HepG2 (cell line): ENCODE results near the gene SCARF1. TPM values are rescaled to one million over a fixed set of nuclear protein-coding genes. Genes with fewer than 3 reads are reported as not detected.

Experiments used
- ATAC-seq: fragments of 200-7000 bp; cut with Tn5 transposase; 3 replicates; pipeline ENCODE4 v1.9.1; 2020; ENCODE audit warnings: mild to moderate bottlenecking, moderate library complexity
- BruUV-seq: library from RNA; stranded (reverse); fragments of 400-500 nt; replicated peaks from 2 replicates; lab custom pipeline; 2021; lab: Mats Ljungman, UMichigan
- CTCF ChIA-PET: fragments of 300-600 bp; formaldehyde crosslinking; extraction: SDS; loops from one replicate; lab custom pipeline; 2021; ENCODE audit warnings: low total read pairs, inconsistent platforms, low intra/inter-chr PET ratio; lab: Yijun Ruan, JAX
- POLR2A ChIA-PET: fragments of 350-600 bp; sonication (Branson Sonifier 250); formaldehyde crosslinking; loops from one replicate; lab custom pipeline; 2020; ENCODE audit warnings: antibody characterized with exemption, inconsistent platforms; lab: Yijun Ruan, JAX
- DNase-seq: peaks from one replicate; pipeline ENCODE4 v3.0.0-alpha.2; 2015; ENCODE audit warnings: low spot score
- FAIRE-seq: peaks from 3 replicates; lab custom pipeline; 2011; peaks lifted over from hg19 to GRCh38; lab: Jason Lieb, UNC
- H2AFZ ChIP-seq: one replicate; pipeline ENCODE4 v1.6.1; 2011; ENCODE audit warnings: low read length, inconsistent platforms
- H3K27ac ChIP-seq: fragments of 300-600 bp; 3 replicates; pipeline ENCODE4 v1.8.0; 2011; ENCODE audit warnings: mixed run types, mild to moderate bottlenecking, mixed read lengths, low read length, inconsistent platforms; ENCODE audit not compliant: insufficient read depth; ENCODE audit errors: extremely low read length
- H3K27me3 ChIP-seq, 2 experiments: fragments of 200-600 bp in 1 of 2; 2 replicates in 1 of 2; 3 replicates in 1 of 2; pipeline versions ENCODE4 v1.6.0 to v1.8.0; 2011; ENCODE audit warnings: low read length in 2 of 2, mild to moderate bottlenecking in 2 of 2, moderate library complexity in 2 of 2, inconsistent platforms in 1 of 2; ENCODE audit not compliant: insufficient read depth in 2 of 2, control insufficient read depth in 1 of 2
- H3K36me3 ChIP-seq, 2 experiments: fragments of 200-600 bp in 1 of 2; replicated peaks in 1 of 2; 2 replicates in 1 of 2; 3 replicates in 1 of 2; pipeline versions ENCODE4 v1.5.1 to v1.8.0; 2011; ENCODE audit warnings: low read length in 2 of 2, inconsistent platforms in 1 of 2; ENCODE audit not compliant: insufficient read depth in 2 of 2, control insufficient read depth in 1 of 2
- H3K4me1 ChIP-seq: 2 replicates; pipeline ENCODE4 v1.5.1; 2012; ENCODE audit warnings: low read length, inconsistent platforms; ENCODE audit not compliant: insufficient read depth
- H3K4me2 ChIP-seq: 2 replicates; pipeline ENCODE4 v1.6.0; 2011; ENCODE audit warnings: low read depth, low read length, inconsistent platforms
- H3K4me3 ChIP-seq, 3 experiments: fragments of 200-600 bp in 1 of 3; sonication (generic), shearing (Covaris generic) in 1 of 3; replicated peaks in 1 of 3; 2 replicates each; pipeline ENCODE4 v1.5.1; 2011 to 2016; ENCODE audit warnings: low read length in 3 of 3, inconsistent platforms in 2 of 3, low read depth in 2 of 3, mild to moderate bottlenecking in 2 of 3, control low read depth in 1 of 3, mixed read lengths in 1 of 3; ENCODE audit not compliant: insufficient read depth in 1 of 3
- H3K79me2 ChIP-seq: one replicate; pipeline ENCODE4 v1.6.1; 2011; ENCODE audit warnings: low read length, inconsistent platforms; ENCODE audit not compliant: insufficient read depth
- H3K9ac ChIP-seq: 2 replicates; pipeline ENCODE4 v1.6.0; 2011; ENCODE audit warnings: mild to moderate bottlenecking, low read depth, low read length, inconsistent platforms; ENCODE audit not compliant: insufficient read depth
- H3K9me3 ChIP-seq: 2 replicates; pipeline ENCODE4 v1.5.1; 2012; ENCODE audit warnings: mild to moderate bottlenecking, low read length
- H4K20me1 ChIP-seq: 2 replicates; pipeline ENCODE4 v1.6.0; 2011; ENCODE audit warnings: inconsistent platforms, mild to moderate bottlenecking, low read length, moderate library complexity; ENCODE audit not compliant: insufficient read depth
- AHR ChIP-seq: IDR thresholded peaks from 2 replicates; pipeline ENCODE4 v1.6.1; 2018; ENCODE audit warnings: missing genetic modification reagents, missing compliant biosample characterization
- CREBL2 ChIP-seq: sonication (generic); formaldehyde crosslinking; IDR thresholded peaks from 2 replicates; pipeline ENCODE4 v1.8.1; 2023; ENCODE audit warnings: missing genetic modification reagents, mild to moderate bottlenecking, borderline replicate concordance
- PHF20 ChIP-seq: sonication (generic); formaldehyde crosslinking; IDR thresholded peaks from 2 replicates; pipeline ENCODE4 v1.5.0; 2020; ENCODE audit warnings: mild to moderate bottlenecking, missing genetic modification reagents
- PTBP1 ChIP-seq: fragments of 200-400 bp; formaldehyde crosslinking; IDR thresholded peaks from 2 replicates; pipeline ENCODE4 v1.6.1; 2018; ENCODE audit warnings: low read length, low read depth; ENCODE audit not compliant: poor library complexity, severe bottlenecking
- RFX1 ChIP-seq: fragments of 450-650 bp; IDR thresholded peaks from 2 replicates; pipeline ENCODE4 v1.6.1; 2017
- SNAI1 ChIP-seq: sonication (generic); formaldehyde crosslinking; IDR thresholded peaks from 2 replicates; pipeline ENCODE4 v1.5.0; 2020; ENCODE audit warnings: mild to moderate bottlenecking, missing genetic modification reagents, borderline replicate concordance
- TGIF2 ChIP-seq: IDR thresholded peaks from 2 replicates; pipeline ENCODE4 v1.6.1; 2016; ENCODE audit warnings: control low read depth, missing compliant biosample characterization
- ZNF318 ChIP-seq: sonication (generic); formaldehyde crosslinking; IDR thresholded peaks from 2 replicates; pipeline ENCODE4 v1.4.0; 2020; ENCODE audit warnings: mild to moderate bottlenecking, missing genetic modification reagents
- WGBS: methylation state at CpG from one replicate; pipeline ENCODE4 v1.1.6; 2017; ENCODE audit warnings: low lambda C conversion rate; 5-methylcytosine and 5-hydroxymethylcytosine counted together
- in situ Hi-C: cut with HindIII; loops from 2 replicates; pipeline ENCODE4 v1.10.0; 2017; ENCODE audit warnings: low pct_unique_long_range_greater_than_20kb; ENCODE audit not compliant: extremely low pct_ligation_motif_present
- intact Hi-C: fragments of 100-400 bp; cut with micrococcal nuclease; formaldehyde crosslinking; loops from one replicate; pipeline ENCODE4 v1.10.0; 2022; ENCODE audit not compliant: unreplicated experiment
- polyA plus RNA-seq, 8 experiments: library from polyadenylated mRNA; depleted of rRNA in 3 of 8; stranded (reverse) in 7 of 8; unstranded in 1 of 8; fragments of >200 nt; fragmentation: Illumina TruSeq in 4 of 8; extraction: Trizol in 4 of 8; gene quantifications; 2 replicates each; pipeline versions ENCODE4 v1.2.1 to v1.2.3, GENCODE V29; 2011 to 2016; ENCODE audit warnings: low read depth in 4 of 8, missing spikeins in 1 of 8, mixed read lengths in 1 of 8; ENCODE audit not compliant: insufficient read depth in 1 of 8
- total RNA-seq, 5 experiments: library from RNA; depleted of rRNA; stranded (reverse); fragments of >200 nt; fragmentation: Illumina TruSeq; extraction: Trizol; gene quantifications; 2 replicates each; pipeline ENCODE4 v1.2.3, GENCODE V29; 2016; ENCODE audit warnings: low read depth in 1 of 5
- TF ChIP-seq, protein P1 (sequence below): sonication (generic); formaldehyde crosslinking; IDR thresholded peaks from 2 replicates; pipeline ENCODE4 v1.4.0; 2020; ENCODE audit warnings: missing genetic modification reagents

SCARF1 gene
- total and polyA plus RNA-seq, 2 of the 13 experiments (the other 11 are each of a cell fraction or from before 2014, with no cell fraction given), result 0.24 to 0.71 TPM

GRCh38 chr17:1611715-1612114, 33.8 kb downstream of the SCARF1 start:
- no peak for TF ChIP-seq TGIF2 (CRISPR knock-in tag)
- TF ChIP-seq AHR, result no peak
- no peak for TF ChIP-seq PTBP1
- TF ChIP-seq PHF20, result no peak
- no peak for TF ChIP-seq CREBL2
- TF ChIP-seq, protein P1, sequence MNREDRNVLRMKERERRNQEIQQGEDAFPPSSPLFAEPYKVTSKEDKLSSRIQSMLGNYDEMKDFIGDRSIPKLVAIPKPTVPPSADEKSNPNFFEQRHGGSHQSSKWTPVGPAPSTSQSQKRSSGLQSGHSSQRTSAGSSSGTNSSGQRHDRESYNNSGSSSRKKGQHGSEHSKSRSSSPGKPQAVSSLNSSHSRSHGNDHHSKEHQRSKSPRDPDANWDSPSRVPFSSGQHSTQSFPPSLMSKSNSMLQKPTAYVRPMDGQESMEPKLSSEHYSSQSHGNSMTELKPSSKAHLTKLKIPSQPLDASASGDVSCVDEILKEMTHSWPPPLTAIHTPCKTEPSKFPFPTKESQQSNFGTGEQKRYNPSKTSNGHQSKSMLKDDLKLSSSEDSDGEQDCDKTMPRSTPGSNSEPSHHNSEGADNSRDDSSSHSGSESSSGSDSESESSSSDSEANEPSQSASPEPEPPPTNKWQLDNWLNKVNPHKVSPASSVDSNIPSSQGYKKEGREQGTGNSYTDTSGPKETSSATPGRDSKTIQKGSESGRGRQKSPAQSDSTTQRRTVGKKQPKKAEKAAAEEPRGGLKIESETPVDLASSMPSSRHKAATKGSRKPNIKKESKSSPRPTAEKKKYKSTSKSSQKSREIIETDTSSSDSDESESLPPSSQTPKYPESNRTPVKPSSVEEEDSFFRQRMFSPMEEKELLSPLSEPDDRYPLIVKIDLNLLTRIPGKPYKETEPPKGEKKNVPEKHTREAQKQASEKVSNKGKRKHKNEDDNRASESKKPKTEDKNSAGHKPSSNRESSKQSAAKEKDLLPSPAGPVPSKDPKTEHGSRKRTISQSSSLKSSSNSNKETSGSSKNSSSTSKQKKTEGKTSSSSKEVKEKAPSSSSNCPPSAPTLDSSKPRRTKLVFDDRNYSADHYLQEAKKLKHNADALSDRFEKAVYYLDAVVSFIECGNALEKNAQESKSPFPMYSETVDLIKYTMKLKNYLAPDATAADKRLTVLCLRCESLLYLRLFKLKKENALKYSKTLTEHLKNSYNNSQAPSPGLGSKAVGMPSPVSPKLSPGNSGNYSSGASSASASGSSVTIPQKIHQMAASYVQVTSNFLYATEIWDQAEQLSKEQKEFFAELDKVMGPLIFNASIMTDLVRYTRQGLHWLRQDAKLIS, result no peak
- TF ChIP-seq SNAI1 (CRISPR knock-in tag), result no peak
- no peak for TF ChIP-seq RFX1
- TF ChIP-seq ZNF318 (CRISPR knock-in tag), result no peak
- Histone ChIP-seq H3K36me3 (peaks cover 0 to 1% of the 10 kb centered on the region in 2 experiments; a peak in 2 of 5 replicates), H3K27ac (no peak overlapping the region), H3K9me3 (no peaks in the 10 kb centered on the region), H3K79me2 (no peaks in the 10 kb centered on the region), H3K9ac (no peak overlapping the region), H3K4me2 (no peak overlapping the region), H3K4me3 (no peak overlapping the region), H4K20me1 (no peaks in the 10 kb centered on the region), H3K27me3 (no peaks in the 10 kb centered on the region), H3K4me1 (peaks cover 29% of the 10 kb centered on the region), H2AFZ (no peak overlapping the region)
- ATAC-seq (no peak), DNase-seq (no peak), FAIRE-seq (no peak)
- no TSS peak for BruUV-seq
- in situ Hi-C loops (no loop called here), intact Hi-C loops (loop anchor here (5.0 kb wide), 1 partner anchor 459 kb away; no protein-coding TSS in a partner anchor)
- POLR2A ChIA-PET, result interaction anchor here (1.0 kb wide), 1 partner anchor 14 kb away, joined by 3 read pairs; no protein-coding TSS in a partner anchor
- WGBS, result 97% methylated on average over 10 of the region's 10 CpGs
- CTCF ChIA-PET, result no interaction called here
